ENCODE data around the gene PCNX2.

Gene PCNX2

GRCh38 chr1:233268389-233269022 lies 27.0 kb downstream of the PCNX2 start:
- TF ChIP-seq EGR1 (IDR thresholded peaks at IDR 0.05) (no peak), FOXM1 (IDR thresholded peaks at IDR 0.05; ENCODE audit: borderline replicate concordance, low read depth) (no peak), TAF1 (IDR thresholded peaks at IDR 0.05; ENCODE audit: low read depth) (no peak), MAX (IDR thresholded peaks at IDR 0.05) (no peak), TCF12 (IDR thresholded peaks at IDR 0.05; ENCODE audit: low read depth) (no peak), TEAD4 (IDR thresholded peaks at IDR 0.05) (no peak), REST (IDR thresholded peaks at IDR 0.05; ENCODE audit: low read depth) (no peak), CEBPB (IDR thresholded peaks at IDR 0.05) (no peak), NFIC (IDR thresholded peaks at IDR 0.05) (no peak), CREB1 (IDR thresholded peaks at IDR 0.05; ENCODE audit: low read depth) (no peak)

GRCh38 chr1:233261695-233262094 lies 33.8 kb downstream of the PCNX2 start:
- no peak for TF ChIP-seq EGR1 (IDR thresholded peaks at IDR 0.05)
- no peak for TF ChIP-seq MAX (IDR thresholded peaks at IDR 0.05)
- TF ChIP-seq, protein P1, sequence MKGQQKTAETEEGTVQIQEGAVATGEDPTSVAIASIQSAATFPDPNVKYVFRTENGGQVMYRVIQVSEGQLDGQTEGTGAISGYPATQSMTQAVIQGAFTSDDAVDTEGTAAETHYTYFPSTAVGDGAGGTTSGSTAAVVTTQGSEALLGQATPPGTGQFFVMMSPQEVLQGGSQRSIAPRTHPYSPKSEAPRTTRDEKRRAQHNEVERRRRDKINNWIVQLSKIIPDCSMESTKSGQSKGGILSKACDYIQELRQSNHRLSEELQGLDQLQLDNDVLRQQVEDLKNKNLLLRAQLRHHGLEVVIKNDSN (IDR thresholded peaks at IDR 0.05) = no peak
- no peak for TF ChIP-seq FOXM1 (IDR thresholded peaks at IDR 0.05; ENCODE audit: borderline replicate concordance, low read depth)
- no peak for TF ChIP-seq RAD21 (IDR thresholded peaks at IDR 0.05; ENCODE audit: low read depth)
- TF ChIP-seq YY1 (IDR thresholded peaks at IDR 0.05; ENCODE audit: low read depth) = no peak
- no peak for TF ChIP-seq EP300 (IDR thresholded peaks at IDR 0.05; ENCODE audit: borderline replicate concordance)
- TF ChIP-seq TCF12 (IDR thresholded peaks at IDR 0.05; ENCODE audit: low read depth) = no peak
- TF ChIP-seq NFIC (IDR thresholded peaks at IDR 0.05) = no peak
- no peak for TF ChIP-seq CEBPB (IDR thresholded peaks at IDR 0.05)
- TF ChIP-seq REST (IDR thresholded peaks at IDR 0.05; ENCODE audit: low read depth) = no peak
- TF ChIP-seq TAF1 (IDR thresholded peaks at IDR 0.05; ENCODE audit: low read depth) = no peak
- TF ChIP-seq CREB1 (IDR thresholded peaks at IDR 0.05; ENCODE audit: low read depth) = no peak
- no peak for TF ChIP-seq TEAD4 (IDR thresholded peaks at IDR 0.05)
- no peak for TF ChIP-seq ZBTB7A (IDR thresholded peaks at IDR 0.05; ENCODE audit: low read depth)

- TF ChIP-seq ZBTB7A (IDR thresholded peaks at IDR 0.05; ENCODE audit: low read depth) (no peak), YY1 (IDR thresholded peaks at IDR 0.05; ENCODE audit: low read depth) (no peak), TCF12 (IDR thresholded peaks at IDR 0.05; ENCODE audit: low read depth) (no peak)
Observed at GRCh38 chr1:233261206-233261605, 34.3 kb downstream of the PCNX2 start.

- TF ChIP-seq FOXM1 (IDR thresholded peaks at IDR 0.05; ENCODE audit: borderline replicate concordance, low read depth) = no peak
Observed at GRCh38 chr1:233257786-233258185, 37.7 kb downstream of the PCNX2 start.

GRCh38 chr1:233256789-233257188 lies 38.7 kb downstream of the PCNX2 start:
- no peak for TF ChIP-seq REST (IDR thresholded peaks at IDR 0.05; ENCODE audit: low read depth)
- TF ChIP-seq CREB1 (IDR thresholded peaks at IDR 0.05; ENCODE audit: low read depth) = no peak
- TF ChIP-seq MAX (IDR thresholded peaks at IDR 0.05) = no peak
- TF ChIP-seq EGR1 (IDR thresholded peaks at IDR 0.05) = no peak
- TF ChIP-seq FOXM1 (IDR thresholded peaks at IDR 0.05; ENCODE audit: borderline replicate concordance, low read depth) = no peak
- TF ChIP-seq, protein P1 (IDR thresholded peaks at IDR 0.05) = no peak
- TF ChIP-seq TAF1 (IDR thresholded peaks at IDR 0.05; ENCODE audit: low read depth) = no peak
- no peak for TF ChIP-seq RAD21 (IDR thresholded peaks at IDR 0.05; ENCODE audit: low read depth)
- TF ChIP-seq TEAD4 (IDR thresholded peaks at IDR 0.05) = no peak
- TF ChIP-seq NFIC (IDR thresholded peaks at IDR 0.05) = no peak
- no peak for TF ChIP-seq EP300 (IDR thresholded peaks at IDR 0.05; ENCODE audit: borderline replicate concordance)
- TF ChIP-seq YY1 (IDR thresholded peaks at IDR 0.05; ENCODE audit: low read depth) = no peak
- no peak for TF ChIP-seq CEBPB (IDR thresholded peaks at IDR 0.05)
